ENCODE data around the gene ABCC6. TPM values are rescaled to one million over a fixed set of nuclear protein-coding genes. Genes with fewer than 3 reads are reported as not detected.
"Not testable (repeated sequence)": the region's sequence is repeated elsewhere in the genome, so short reads cannot be mapped to it uniquely, and the experiment has no call there.

ABCC6 gene
- total RNA-seq, 2 donors from 2014 or later = 0.24 TPM; not detected in 1

DNA sequence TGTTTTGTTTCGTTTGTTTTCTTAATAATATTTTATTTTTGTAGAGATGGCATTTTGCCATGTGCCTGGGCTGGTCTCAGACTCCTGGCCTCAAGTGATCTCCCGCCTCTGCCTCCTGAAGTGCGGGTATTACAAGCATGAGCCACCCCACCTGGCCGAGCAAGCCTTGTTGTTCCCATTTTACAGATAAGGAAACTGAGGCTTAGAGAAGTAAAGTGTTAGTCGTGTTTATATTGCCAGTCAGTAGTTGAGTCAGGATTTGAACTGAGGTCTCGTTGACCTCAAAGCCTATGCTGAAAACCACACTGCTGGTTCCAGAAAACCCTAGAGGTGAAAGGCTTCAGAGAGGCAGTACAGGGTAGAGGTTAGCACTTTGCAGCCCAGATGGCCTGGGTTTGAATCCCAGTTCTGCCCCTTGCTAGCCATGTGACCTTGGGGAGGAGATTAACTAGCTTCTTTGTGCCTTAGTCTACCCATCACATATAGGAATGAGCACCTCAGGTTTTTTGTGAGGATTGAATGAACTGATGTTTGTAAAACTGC, 102.0 kb downstream of the ABCC6 start:
- ATAC-seq (replicated peaks) = peak; percentile 26
- H3K27me3 Mint-ChIP-seq = no peaks in the 10 kb centered on the region
- peak overlapping the region; percentile 79 for H3K27ac Mint-ChIP-seq
- H3K4me1 Mint-ChIP-seq = peaks cover 11% of the 10 kb centered on the region
- H3K9me3 Mint-ChIP-seq = peaks cover 3% of the 10 kb centered on the region
- H3K36me3 Mint-ChIP-seq (ENCODE audit: low read depth) = peaks cover 100% of the 10 kb centered on the region
- no peak overlapping the region for H3K4me3 Mint-ChIP-seq

DNA sequence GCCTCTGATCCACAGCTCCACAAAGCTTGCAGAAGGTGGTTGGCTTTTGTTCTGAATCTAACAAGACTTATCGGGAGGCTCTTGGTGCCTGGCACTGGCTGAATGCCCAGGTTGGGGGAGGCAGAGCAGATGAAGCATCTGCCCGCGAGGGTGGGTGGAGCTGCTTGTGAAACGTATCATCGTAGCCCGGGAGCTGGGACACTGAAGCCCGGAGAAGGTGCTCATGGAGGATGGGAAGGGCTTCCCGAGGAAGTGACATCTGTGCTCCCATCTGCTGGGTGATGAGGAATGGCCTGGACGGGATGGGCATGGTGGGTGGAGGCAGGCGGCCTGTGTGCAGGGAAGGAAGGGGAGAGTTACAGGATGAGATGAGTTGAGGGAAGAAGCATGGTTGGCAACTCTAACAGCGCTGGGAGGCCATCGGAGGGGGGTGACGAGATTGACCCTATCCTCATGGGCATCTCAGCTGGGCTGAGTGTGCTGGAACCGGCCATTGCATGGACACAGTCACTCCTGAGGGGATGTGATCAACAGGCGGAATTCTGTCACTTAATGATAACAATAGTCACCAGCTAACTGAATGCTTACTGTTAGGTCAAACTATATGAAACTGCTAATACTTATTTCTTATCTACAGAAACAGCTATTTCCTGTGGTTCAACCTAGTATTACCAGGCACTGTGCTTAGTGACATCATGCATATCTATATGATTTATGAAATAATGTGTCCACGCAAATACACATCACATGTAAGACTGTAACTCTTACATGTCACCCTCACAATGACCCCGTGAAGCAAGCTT, 102.7 kb downstream of the ABCC6 start:
- Mint-ChIP-seq H3K27ac (peak overlapping the region; percentile 79), H3K36me3 (ENCODE audit: low read depth) (peaks cover 100% of the 10 kb centered on the region), H3K27me3 (no peaks in the 10 kb centered on the region), H3K4me1 (peaks cover 11% of the 10 kb centered on the region), H3K9me3 (peaks cover 3% of the 10 kb centered on the region), H3K4me3 (no peak overlapping the region)
- ATAC-seq (replicated peaks) = no peak

DNA sequence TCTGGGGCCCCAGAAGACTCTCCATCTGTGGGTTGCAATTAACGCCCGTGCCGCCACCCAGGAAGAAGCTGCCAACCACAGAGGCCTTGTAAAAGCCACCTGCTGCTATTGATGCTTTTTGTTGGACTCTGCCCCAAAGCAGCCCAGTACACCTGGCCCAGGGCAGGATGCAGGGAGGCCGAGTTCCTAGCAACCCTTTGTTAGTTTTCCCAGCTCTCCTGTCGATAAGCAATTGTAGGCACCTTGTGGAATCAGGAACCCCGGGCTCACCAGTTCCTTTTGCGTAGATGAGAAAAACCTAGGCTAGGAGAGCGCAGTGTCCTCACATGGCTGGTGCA, 103.3 kb downstream of the ABCC6 start:
- Mint-ChIP-seq H3K4me3 (no peak overlapping the region), H3K9me3 (peaks cover 3% of the 10 kb centered on the region), H3K27me3 (no peaks in the 10 kb centered on the region), H3K4me1 (peaks cover 11% of the 10 kb centered on the region), H3K36me3 (ENCODE audit: low read depth) (peaks cover 100% of the 10 kb centered on the region), H3K27ac (peak overlapping the region; percentile 79)
- ATAC-seq (replicated peaks) = no peak

DNA sequence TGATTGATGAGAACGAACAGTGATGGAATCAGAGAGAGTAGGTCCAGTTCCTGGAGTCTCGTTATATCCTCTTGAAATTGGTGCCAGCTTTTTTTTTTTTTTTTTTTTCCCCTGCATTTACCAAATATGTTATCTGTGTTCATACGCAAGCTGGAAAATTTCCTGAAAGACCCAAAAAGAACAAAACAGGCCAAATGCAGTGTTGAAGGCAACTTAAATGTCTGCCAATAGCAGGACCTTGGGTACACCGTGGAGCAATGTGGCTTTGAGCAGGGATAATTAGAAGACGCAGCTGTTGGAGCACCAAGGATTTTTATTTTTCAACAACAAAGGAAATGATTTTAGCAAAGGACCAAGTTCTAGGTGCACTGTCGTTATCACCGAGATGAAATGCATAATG, 105.0 kb downstream of the ABCC6 start:
- peaks cover 100% of the 10 kb centered on the region for H3K36me3 Mint-ChIP-seq (ENCODE audit: low read depth)
- H3K4me3 Mint-ChIP-seq = no peak overlapping the region
- no peak overlapping the region for H3K27ac Mint-ChIP-seq
- no peaks in the 10 kb centered on the region for H3K27me3 Mint-ChIP-seq
- H3K9me3 Mint-ChIP-seq = no peaks in the 10 kb centered on the region
- peaks cover 11% of the 10 kb centered on the region for H3K4me1 Mint-ChIP-seq
- ATAC-seq (replicated peaks) = no peak

DNA sequence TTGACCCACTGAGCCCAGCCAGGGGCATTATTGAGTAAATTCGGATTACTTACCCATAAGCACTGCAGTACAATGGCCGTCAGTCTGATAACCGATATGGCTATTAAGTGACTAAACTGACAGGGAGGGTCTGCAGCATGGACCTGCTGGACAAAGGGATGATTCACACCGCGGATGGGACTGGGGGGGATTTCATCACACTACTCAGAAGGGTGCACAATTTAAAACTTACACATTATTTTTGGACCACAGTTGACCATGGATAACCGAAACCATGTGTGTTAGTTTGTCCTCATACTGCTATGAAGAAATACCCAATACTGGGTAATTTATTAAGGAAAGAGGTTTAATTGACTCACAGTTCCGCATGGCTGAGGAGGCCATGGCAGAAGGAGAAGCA, 106.5 kb downstream of the ABCC6 start:
- H3K27ac Mint-ChIP-seq = no peak overlapping the region
- H3K36me3 Mint-ChIP-seq (ENCODE audit: low read depth) = peaks cover 100% of the 10 kb centered on the region
- H3K9me3 Mint-ChIP-seq = no peaks in the 10 kb centered on the region
- H3K27me3 Mint-ChIP-seq = no peaks in the 10 kb centered on the region
- ATAC-seq (replicated peaks) = no peak
- H3K4me3 Mint-ChIP-seq = no peak overlapping the region
- H3K4me1 Mint-ChIP-seq = peaks cover 11% of the 10 kb centered on the region

DNA sequence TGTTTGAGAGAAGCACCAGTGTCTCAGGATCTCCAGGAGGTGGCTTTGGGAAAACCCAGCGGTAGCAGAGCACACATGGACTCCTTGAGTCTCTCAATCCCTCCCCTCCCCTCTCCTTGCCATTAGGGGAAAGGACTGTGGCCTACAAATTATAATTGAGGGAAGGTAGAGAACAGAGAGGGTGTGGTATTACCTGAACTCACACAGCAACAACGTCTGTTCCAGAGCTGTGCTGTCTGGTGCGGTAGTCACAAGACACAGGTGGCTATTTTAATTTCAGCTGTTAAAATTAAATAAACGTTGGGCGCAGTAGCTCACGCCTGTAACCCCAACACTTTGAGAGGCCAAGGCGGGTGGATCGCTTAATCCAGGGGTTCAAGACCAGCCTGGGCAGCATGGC, 110.2 kb downstream of the ABCC6 start:
- Mint-ChIP-seq H3K27me3 (no peaks in the 10 kb centered on the region), H3K27ac (no peak overlapping the region), H3K4me3 (no peak overlapping the region), H3K4me1 (no peaks in the 10 kb centered on the region), H3K9me3 (no peaks in the 10 kb centered on the region), H3K36me3 (ENCODE audit: low read depth) (peaks cover 100% of the 10 kb centered on the region)
- ATAC-seq (replicated peaks) = no peak

DNA sequence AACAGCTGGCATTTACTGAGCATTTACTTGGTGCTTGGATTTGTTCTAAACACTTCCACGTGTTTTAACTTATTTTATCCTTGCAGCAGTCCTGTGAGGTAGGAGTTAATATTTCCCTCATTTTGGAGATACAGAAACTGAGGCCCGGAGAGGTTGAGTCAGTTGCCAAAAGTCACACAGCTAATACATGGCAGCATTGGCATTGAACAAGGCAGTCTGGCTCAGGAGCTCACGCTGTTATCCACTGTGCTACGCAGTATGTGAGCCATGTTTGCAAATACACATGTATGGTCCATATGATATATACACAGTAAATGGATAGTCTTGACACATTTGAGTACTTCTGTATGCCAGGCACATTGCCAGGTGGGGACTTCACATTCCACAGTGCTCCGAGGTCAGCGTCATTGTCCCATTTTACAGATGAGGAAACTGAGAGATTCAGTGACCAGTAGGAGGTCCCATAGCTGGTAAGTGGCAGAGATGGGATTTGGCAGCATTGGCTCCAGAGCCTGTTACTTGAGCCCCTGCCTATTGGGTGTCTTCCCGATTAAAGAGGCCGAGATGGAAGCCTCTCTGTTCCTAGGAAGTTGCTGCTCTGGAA, 110.7 kb downstream of the ABCC6 start:
- no peak overlapping the region for H3K4me3 Mint-ChIP-seq
- no peaks in the 10 kb centered on the region for H3K9me3 Mint-ChIP-seq
- H3K36me3 Mint-ChIP-seq (ENCODE audit: low read depth) = peaks cover 100% of the 10 kb centered on the region
- no peaks in the 10 kb centered on the region for H3K4me1 Mint-ChIP-seq
- H3K27ac Mint-ChIP-seq = no peak overlapping the region
- H3K27me3 Mint-ChIP-seq = no peaks in the 10 kb centered on the region
- ATAC-seq (replicated peaks) = no peak

DNA sequence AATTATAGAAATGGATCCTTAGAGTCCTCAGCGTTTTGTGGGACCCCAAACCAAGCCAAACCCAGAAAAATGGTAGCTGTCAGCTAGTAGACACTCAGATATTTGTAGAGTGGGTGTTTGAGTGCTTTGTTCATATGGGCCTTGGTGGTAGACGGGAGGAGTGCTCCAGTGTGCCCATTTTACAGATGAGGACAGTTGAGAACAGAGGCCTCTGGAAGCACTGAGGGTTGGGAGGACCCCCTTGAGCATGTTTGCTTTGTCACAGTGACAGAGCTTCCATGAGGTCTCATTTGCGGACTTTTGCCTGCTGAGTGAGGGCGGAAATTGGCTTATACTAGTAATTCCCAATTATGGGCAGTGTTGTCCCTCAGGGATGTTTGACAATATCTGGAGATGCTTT, 111.7 kb downstream of the ABCC6 start:
- H3K4me1 Mint-ChIP-seq = no peaks in the 10 kb centered on the region
- no peaks in the 10 kb centered on the region for H3K27me3 Mint-ChIP-seq
- H3K27ac Mint-ChIP-seq = no peak overlapping the region
- H3K36me3 Mint-ChIP-seq (ENCODE audit: low read depth) = peaks cover 100% of the 10 kb centered on the region
- no peak for ATAC-seq (replicated peaks)
- H3K9me3 Mint-ChIP-seq = no peaks in the 10 kb centered on the region
- H3K4me3 Mint-ChIP-seq = no peak overlapping the region

DNA sequence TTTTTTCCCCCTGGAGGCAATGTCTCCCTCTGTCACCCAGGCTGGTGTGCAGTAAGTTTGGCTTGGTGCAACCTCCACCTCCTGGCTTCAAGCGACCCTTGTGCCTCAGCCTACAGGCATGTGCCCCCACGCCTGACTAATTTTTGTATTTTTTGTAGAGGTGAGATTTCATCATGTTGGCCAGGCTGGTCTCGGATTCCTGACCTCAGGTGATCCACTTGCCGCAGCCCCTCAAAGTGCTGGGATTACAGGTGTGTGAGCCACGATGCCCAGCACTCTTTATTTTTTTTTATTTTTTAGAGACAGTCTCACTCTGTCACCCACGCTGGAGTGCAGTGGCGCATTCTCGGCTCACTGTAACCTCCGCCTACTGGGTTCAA, 113.2 kb downstream of the ABCC6 start:
- H3K9me3 Mint-ChIP-seq = no peaks in the 10 kb centered on the region
- no peaks in the 10 kb centered on the region for H3K4me1 Mint-ChIP-seq
- H3K27me3 Mint-ChIP-seq = no peaks in the 10 kb centered on the region
- no peak for ATAC-seq (replicated peaks)
- no peak overlapping the region for H3K27ac Mint-ChIP-seq
- no peak overlapping the region for H3K4me3 Mint-ChIP-seq
- H3K36me3 Mint-ChIP-seq (ENCODE audit: low read depth) = peaks cover 100% of the 10 kb centered on the region

DNA sequence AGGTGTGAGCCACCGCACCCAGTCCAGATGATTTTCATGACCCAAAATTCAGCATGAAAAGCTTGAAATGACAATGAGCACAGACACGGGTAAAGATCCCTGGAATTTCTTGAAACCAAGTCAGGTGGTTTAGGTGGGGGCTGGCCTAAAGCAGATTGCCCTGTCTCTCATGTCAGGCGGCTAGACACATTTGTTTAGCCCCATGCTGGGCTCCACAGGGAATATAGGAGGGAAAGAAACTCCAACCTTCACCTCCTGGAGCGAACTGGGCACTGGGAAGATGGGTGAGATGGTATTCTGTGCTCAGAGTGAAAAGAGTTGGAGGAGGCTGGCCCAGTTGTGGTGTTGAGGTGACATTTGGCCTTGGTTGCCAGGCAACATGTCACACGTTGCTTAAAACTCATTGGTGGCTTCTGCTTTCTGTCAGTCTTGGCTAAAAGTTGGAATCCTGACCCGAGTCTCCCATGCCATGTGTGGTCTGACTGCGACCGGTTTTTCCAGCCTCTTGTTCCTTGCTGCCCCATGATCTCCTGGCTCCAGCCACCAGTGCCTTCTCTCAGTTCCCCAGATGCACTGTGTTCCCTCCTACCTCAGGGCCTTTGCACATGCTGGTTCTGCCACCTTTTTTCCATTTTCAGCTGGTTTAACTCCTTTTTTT, 113.7 kb downstream of the ABCC6 start:
- Mint-ChIP-seq H3K9me3 (no peaks in the 10 kb centered on the region), H3K36me3 (ENCODE audit: low read depth) (peaks cover 98% of the 10 kb centered on the region), H3K27me3 (no peaks in the 10 kb centered on the region), H3K4me1 (no peaks in the 10 kb centered on the region), H3K4me3 (no peak overlapping the region), H3K27ac (no peak overlapping the region)
- no peak for ATAC-seq (replicated peaks)

DNA sequence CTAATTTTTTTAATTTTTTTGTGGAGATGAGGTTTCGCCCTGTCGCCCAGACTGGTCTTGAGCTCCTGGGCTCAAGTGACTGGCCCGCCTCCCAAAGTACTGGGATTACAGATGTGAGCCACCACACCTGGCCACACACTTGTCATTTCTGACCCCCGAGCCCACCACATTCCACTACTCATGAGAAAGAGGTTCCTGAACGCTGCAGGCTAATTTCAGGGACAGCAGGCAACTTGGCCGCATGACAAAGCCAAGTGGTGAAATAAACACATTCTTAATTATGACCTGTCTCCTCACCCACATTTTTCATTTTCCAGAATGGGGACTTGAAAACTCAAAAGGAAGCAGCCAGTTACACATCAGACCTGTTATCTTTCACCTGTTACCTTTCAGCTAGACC, 114.5 kb downstream of the ABCC6 start:
- Mint-ChIP-seq H3K4me3 (no peak overlapping the region), H3K27ac (no peak overlapping the region), H3K36me3 (ENCODE audit: low read depth) (peaks cover 97% of the 10 kb centered on the region), H3K4me1 (no peaks in the 10 kb centered on the region), H3K9me3 (no peaks in the 10 kb centered on the region), H3K27me3 (no peaks in the 10 kb centered on the region)
- peak; percentile 19 for ATAC-seq (replicated peaks)

DNA sequence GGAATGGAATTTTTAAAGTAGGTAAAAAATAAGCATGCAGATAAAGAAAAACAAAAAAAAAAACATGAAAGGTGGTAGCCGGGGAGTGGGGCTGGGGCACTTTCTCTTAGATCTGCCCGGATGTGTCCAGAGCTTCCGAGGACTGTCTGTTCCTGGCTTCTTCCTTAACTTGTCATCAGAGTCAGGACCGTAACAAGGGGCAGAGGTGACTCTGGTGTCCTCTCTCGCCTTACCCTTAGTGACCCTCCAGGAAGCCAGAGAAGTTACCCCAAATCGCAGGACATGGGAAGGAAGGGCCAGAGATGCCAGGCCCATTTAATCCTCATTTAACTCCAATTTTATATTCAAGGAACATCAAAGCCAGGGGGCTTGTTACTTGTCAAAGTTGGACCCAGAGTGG, 115.5 kb downstream of the ABCC6 start:
- H3K9me3 Mint-ChIP-seq = no peaks in the 10 kb centered on the region
- H3K27ac Mint-ChIP-seq = no peak overlapping the region
- H3K36me3 Mint-ChIP-seq (ENCODE audit: low read depth) = peaks cover 97% of the 10 kb centered on the region
- H3K4me1 Mint-ChIP-seq = no peaks in the 10 kb centered on the region
- no peak overlapping the region for H3K4me3 Mint-ChIP-seq
- ATAC-seq (replicated peaks) = no peak
- H3K27me3 Mint-ChIP-seq = no peaks in the 10 kb centered on the region

DNA sequence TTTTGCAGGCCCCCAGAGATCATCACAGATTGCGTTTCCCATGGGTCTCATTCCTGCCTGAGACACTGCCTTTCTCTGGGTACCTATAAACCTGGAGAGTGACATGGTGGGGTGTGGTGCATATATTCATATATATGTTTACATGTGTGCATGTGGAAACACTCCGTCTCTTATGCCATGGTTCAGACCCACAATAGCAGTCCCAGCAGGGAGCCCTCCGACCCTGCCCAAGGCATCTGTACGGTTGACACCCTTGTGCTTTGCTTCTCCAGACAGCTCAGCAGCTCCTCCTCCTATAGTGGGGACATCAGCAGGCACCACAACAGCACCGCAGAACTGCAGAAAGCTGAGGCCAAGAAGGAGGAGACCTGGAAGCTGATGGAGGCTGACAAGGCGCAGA, 116.8 kb downstream of the ABCC6 start:
- Mint-ChIP-seq H3K4me1 (peaks cover 3% of the 10 kb centered on the region), H3K9me3 (no peaks in the 10 kb centered on the region), H3K27ac (no peak overlapping the region), H3K4me3 (no peak overlapping the region), H3K36me3 (ENCODE audit: low read depth) (peaks cover 97% of the 10 kb centered on the region), H3K27me3 (no peaks in the 10 kb centered on the region)
- no peak for ATAC-seq (replicated peaks)

DNA sequence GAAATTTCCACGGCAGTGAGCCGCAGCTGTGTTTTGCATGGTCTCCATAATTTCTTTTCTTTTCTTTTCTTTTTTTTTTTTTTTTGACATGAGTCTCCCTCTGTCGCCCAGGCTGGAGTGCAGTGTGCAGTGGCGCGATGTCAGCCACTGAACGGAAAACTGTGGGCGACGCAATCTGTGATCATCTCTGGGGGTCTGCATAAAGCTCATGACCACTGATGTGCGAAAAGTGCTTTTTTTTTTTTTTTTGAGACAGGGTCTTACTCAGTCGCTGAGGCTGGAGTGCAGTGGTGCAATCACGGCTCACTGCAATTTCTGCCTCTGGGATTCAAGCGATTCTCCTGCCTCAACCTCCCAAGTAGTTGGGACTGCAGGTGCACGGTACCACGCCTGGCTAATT, 117.6 kb downstream of the ABCC6 start:
- Mint-ChIP-seq H3K27ac (no peak overlapping the region), H3K4me1 (peaks cover 6% of the 10 kb centered on the region), H3K27me3 (no peaks in the 10 kb centered on the region), H3K4me3 (no peak overlapping the region), H3K36me3 (ENCODE audit: low read depth) (peaks cover 94% of the 10 kb centered on the region), H3K9me3 (no peaks in the 10 kb centered on the region)
- no peak for ATAC-seq (replicated peaks)

DNA sequence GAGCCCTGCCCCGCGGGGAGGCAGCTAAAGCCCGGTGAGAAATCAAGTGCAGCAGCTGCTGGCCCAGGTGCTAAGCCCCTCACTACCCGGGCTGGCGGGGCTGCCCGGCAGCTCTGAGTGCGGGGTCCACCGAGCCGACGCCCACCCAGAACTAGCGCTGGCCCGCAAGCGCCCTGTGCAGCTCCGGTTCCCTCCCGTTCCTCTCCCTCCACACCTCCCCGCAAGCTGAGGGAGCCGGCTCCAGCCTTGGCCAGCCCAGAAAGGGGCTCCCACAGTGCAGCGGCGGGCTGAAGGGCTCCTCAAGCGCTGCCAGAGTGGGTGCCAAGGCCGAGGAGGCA, 118.5 kb downstream of the ABCC6 start:
- peaks cover 94% of the 10 kb centered on the region for H3K36me3 Mint-ChIP-seq (ENCODE audit: low read depth)

More for the DNA sequence above, 118.5 kb downstream of the ABCC6 start:
- not testable (repeated sequence) for H3K27ac Mint-ChIP-seq; H3K9me3 Mint-ChIP-seq; H3K4me3 Mint-ChIP-seq; H3K4me1 Mint-ChIP-seq; ATAC-seq (replicated peaks); H3K27me3 Mint-ChIP-seq

Data from activated T-helper 17 cell treated with anti-CD3 and anti-CD28 coated beads, Interleukin-2, amount 50 U/mL, for 72 hours (primary cell).